Caco-2 (cell line): ENCODE results near the gene ST3GAL2. TPM values are rescaled to one million over a fixed set of nuclear protein-coding genes. Genes with fewer than 3 reads are reported as not detected.
A peak's percentile ranks its signal among the peaks of the same experiment; 100 is the strongest.

Source experiments
- BruUV-seq: library from RNA; stranded (reverse); fragments of 400-500 nt; replicated peaks from 2 replicates; lab custom pipeline; 2021; lab: Mats Ljungman, UMichigan
- CTCF ChIA-PET: fragments of 300-600 bp; sonication (Branson Sonifier 250); formaldehyde crosslinking; loops from one replicate; lab custom pipeline; 2022; ENCODE audit warnings: antibody characterized with exemption; lab: Charles Lee
- POLR2A ChIA-PET: fragments of 300-600 bp; sonication (Branson Sonifier 250); formaldehyde crosslinking; loops from one replicate; lab custom pipeline; 2022; ENCODE audit warnings: antibody characterized with exemption; lab: Charles Lee
- DNase-seq, 2 experiments: peaks; one replicate each; pipeline versions ENCODE4 v3.0.0 to v3.0.0-alpha.2; 2020 to 2022
- H3K27me3 ChIP-seq: replicated peaks from 2 replicates; pipeline ENCODE4 v1.6.0; 2011; ENCODE audit warnings: low read length; ENCODE audit not compliant: control insufficient read depth, insufficient read depth
- H3K36me3 ChIP-seq: 2 replicates; pipeline ENCODE4 v1.5.1; 2011; ENCODE audit warnings: low read length; ENCODE audit not compliant: control insufficient read depth, insufficient read depth
- H3K4me1 ChIP-seq: fragments of 250-450 bp; sonication (Bioruptor Pico); 2 replicates; pipeline ENCODE4 v1.5.1; 2020; ENCODE audit warnings: mild to moderate bottlenecking
- H3K4me3 ChIP-seq: 2 replicates; pipeline ENCODE4 v1.5.1; 2011; ENCODE audit warnings: low read depth, mild to moderate bottlenecking, control low read depth, low read length
- H3K9me3 ChIP-seq: fragments of 250-450 bp; sonication (Bioruptor Pico); 2 replicates; pipeline ENCODE4 v1.5.1; 2020; ENCODE audit warnings: mild to moderate bottlenecking, moderate library complexity
- H3K27ac Mint-ChIP-seq: one replicate; pipeline ENCODE4 v1.8.0; 2022; ENCODE audit warnings: mixed read lengths; ENCODE audit not compliant: unreplicated experiment
- H3K27me3 Mint-ChIP-seq: one replicate; pipeline ENCODE4 v1.8.0; 2022; ENCODE audit warnings: mixed read lengths; ENCODE audit not compliant: insufficient read depth, unreplicated experiment
- H3K36me3 Mint-ChIP-seq: one replicate; pipeline ENCODE4 v1.8.0; 2022; ENCODE audit warnings: mild to moderate bottlenecking, mixed read lengths; ENCODE audit not compliant: insufficient read depth, unreplicated experiment
- H3K4me1 Mint-ChIP-seq: one replicate; pipeline ENCODE4 v1.8.0; 2022; ENCODE audit warnings: low read depth, mixed read lengths; ENCODE audit not compliant: unreplicated experiment
- H3K4me3 Mint-ChIP-seq: one replicate; pipeline ENCODE4 v1.8.0; 2022; ENCODE audit warnings: mild to moderate bottlenecking, moderate library complexity, mixed read lengths; ENCODE audit not compliant: unreplicated experiment
- H3K9me3 Mint-ChIP-seq: one replicate; pipeline ENCODE4 v1.8.0; 2022; ENCODE audit warnings: mixed read lengths; ENCODE audit not compliant: unreplicated experiment
- intact Hi-C: fragments of 100-400 bp; cut with micrococcal nuclease; formaldehyde crosslinking; loops from one replicate; pipeline ENCODE4 v1.10.0; 2022; ENCODE audit not compliant: unreplicated experiment
- total RNA-seq: library from RNA; stranded (reverse); gene quantifications from 2 replicates; pipeline ENCODE4 v1.2.3, GENCODE V29; 2022
- TF ChIP-seq, protein P1 (sequence below), 2 experiments: fragments of 200-600 bp in 1 of 2; IDR thresholded peaks; 1 replicate in 1 of 2; 2 replicates in 1 of 2; pipeline versions ENCODE4 v1.5.1 to v1.8.0; 2011 to 2022; ENCODE audit warnings: antibody characterized with exemption in 1 of 2, control low read depth in 1 of 2, inconsistent platforms in 1 of 2, low read depth in 1 of 2, low read length in 1 of 2, mild to moderate bottlenecking in 1 of 2, moderate library complexity in 1 of 2; ENCODE audit not compliant: insufficient read depth in 1 of 2, severe bottlenecking in 1 of 2, unreplicated experiment in 1 of 2

Gene ST3GAL2
- total RNA-seq, 1 experiment from 2014 or later, result 31.1 TPM

DNA sequence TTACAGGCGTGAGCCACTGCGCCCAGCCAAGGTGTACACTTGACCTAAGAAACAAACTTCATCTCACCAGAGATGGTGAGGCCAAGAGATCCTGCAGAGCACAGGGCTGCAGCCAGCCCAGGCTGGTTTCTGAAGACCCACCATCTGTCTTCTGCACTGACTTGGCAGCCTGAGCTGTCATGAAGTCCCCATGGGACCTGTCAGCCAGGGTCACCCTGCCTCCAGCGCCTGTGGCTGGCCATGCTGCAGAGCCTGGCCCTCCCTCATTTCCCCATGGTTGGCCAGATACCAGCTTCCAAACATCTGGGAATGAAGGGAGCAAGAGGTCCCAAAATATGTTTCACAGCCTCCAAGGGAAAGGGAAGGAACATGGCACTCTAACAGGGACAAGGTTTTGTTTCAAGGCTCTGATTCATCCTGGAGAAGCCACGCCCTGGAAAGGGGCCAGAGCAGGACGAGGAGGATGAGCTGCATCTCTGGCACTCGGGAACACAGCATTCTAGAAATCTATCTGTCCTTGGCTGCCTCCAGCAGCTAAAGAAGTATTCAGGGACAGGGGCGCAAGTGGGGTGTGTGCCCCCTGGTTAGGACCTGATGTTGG, 46.9 kb downstream of the ST3GAL2 start:
- no peak for DNase-seq
- H3K4me3 ChIP-seq, result no peak overlapping the region
- Mint-ChIP-seq H3K27ac (no peak overlapping the region), H3K36me3 (peaks cover 68% of the 10 kb centered on the region), H3K9me3 (no peaks in the 10 kb centered on the region), H3K27me3 (no peaks in the 10 kb centered on the region), H3K4me3 (no peak overlapping the region), H3K4me1 (peaks cover 7% of the 10 kb centered on the region)
- intact Hi-C loops, result no loop called here
- no peaks in the 10 kb centered on the region for H3K27me3 ChIP-seq
- H3K9me3 ChIP-seq, result no peaks in the 10 kb centered on the region
- no TSS peak for BruUV-seq
- H3K4me1 ChIP-seq, result peaks cover 22% of the 10 kb centered on the region
- POLR2A ChIA-PET, result interaction anchor here (0.5 to 1.0 kb wide), 2 partner anchors 10 to 11 kb away, joined by 3 to 5 read pairs; no protein-coding TSS in a partner anchor
- H3K36me3 ChIP-seq, result peaks cover 4% of the 10 kb centered on the region
- TF ChIP-seq, protein P1, sequence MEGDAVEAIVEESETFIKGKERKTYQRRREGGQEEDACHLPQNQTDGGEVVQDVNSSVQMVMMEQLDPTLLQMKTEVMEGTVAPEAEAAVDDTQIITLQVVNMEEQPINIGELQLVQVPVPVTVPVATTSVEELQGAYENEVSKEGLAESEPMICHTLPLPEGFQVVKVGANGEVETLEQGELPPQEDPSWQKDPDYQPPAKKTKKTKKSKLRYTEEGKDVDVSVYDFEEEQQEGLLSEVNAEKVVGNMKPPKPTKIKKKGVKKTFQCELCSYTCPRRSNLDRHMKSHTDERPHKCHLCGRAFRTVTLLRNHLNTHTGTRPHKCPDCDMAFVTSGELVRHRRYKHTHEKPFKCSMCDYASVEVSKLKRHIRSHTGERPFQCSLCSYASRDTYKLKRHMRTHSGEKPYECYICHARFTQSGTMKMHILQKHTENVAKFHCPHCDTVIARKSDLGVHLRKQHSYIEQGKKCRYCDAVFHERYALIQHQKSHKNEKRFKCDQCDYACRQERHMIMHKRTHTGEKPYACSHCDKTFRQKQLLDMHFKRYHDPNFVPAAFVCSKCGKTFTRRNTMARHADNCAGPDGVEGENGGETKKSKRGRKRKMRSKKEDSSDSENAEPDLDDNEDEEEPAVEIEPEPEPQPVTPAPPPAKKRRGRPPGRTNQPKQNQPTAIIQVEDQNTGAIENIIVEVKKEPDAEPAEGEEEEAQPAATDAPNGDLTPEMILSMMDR (IDR thresholded peaks at IDR 0.05; ENCODE audit: insufficient read depth in 1 of 2, low read depth in 1 of 2, low read length in 1 of 2, severe bottlenecking in 1 of 2, unreplicated experiment in 1 of 2), result no peak
- CTCF ChIA-PET, result interaction anchor here (1.7 to 2.0 kb wide), 2 partner anchors 11 to 79 kb away, joined by 9 to 10 read pairs; no protein-coding TSS in a partner anchor

DNA sequence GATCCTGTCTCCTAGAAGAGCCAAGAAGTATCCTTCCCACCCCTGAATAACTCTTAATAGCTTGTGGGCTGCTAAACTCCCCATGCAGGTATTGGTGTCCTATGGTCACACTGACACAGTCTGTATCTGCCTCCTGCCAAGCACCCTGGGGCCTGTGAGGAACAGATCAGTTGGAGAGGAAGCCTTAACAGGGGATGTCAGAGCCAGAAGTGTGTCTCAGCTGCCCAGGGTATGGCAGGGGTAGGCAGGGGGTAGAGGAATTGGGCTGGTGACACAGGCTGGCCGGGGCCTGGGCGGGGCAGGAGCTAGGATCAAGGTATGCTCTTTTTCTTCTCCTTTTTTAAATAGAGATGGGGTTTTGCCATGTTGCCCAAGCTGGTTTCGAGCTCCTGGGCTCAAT, 47.5 kb downstream of the ST3GAL2 start:
- Mint-ChIP-seq H3K9me3 (no peaks in the 10 kb centered on the region), H3K27me3 (no peaks in the 10 kb centered on the region), H3K4me1 (peaks cover 2% of the 10 kb centered on the region), H3K27ac (no peak overlapping the region), H3K4me3 (no peak overlapping the region), H3K36me3 (peaks cover 67% of the 10 kb centered on the region)
- no peak for DNase-seq
- Histone ChIP-seq H3K27me3 (no peaks in the 10 kb centered on the region), H3K4me3 (no peak overlapping the region), H3K36me3 (peaks cover 4% of the 10 kb centered on the region), H3K9me3 (no peaks in the 10 kb centered on the region), H3K4me1 (peaks cover 19% of the 10 kb centered on the region)
- BruUV-seq, result no TSS peak
- TF ChIP-seq, protein P1 (IDR thresholded peaks at IDR 0.05; ENCODE audit: insufficient read depth in 1 of 2, low read depth in 1 of 2, low read length in 1 of 2, severe bottlenecking in 1 of 2, unreplicated experiment in 1 of 2), result no peak
- ChIA-PET CTCF (interaction anchor here (0.6 to 2.0 kb wide), 3 partner anchors 10 to 80 kb away, joined by 4 to 10 read pairs (median 9); no protein-coding TSS in a partner anchor), POLR2A (interaction anchor here (0.5 to 2.7 kb wide), 4 partner anchors 9 to 37 kb away, joined by 3 to 15 read pairs (median 4); no protein-coding TSS in a partner anchor)
- intact Hi-C loops, result no loop called here

DNA sequence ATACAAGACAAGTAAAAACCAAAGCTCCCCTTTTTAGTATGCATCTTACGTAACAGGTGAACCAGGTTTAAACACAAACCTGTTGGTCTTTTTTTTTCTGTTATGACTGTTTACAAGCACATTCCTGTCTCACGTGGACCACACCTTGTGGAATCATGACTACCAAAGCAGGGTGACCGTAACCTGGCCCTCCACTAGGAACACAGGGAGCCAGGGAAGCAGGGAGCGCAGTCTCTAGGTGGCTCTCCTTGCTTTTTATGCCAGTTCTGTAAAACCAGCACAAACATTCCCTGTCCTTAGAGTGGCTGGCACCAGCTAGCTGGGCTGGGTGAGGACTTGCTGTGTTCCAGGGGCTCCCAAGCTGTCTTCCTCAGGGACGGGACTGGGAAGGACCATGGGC, 48.1 kb downstream of the ST3GAL2 start:
- Mint-ChIP-seq H3K27me3 (no peaks in the 10 kb centered on the region), H3K36me3 (peaks cover 68% of the 10 kb centered on the region), H3K4me1 (no peaks in the 10 kb centered on the region), H3K9me3 (no peaks in the 10 kb centered on the region), H3K4me3 (no peak overlapping the region), H3K27ac (no peak overlapping the region)
- CTCF ChIA-PET, result interaction anchor here (0.5 to 1.7 kb wide), 4 partner anchors 10 to 76 kb away, joined by 3 to 11 read pairs (median 7); no protein-coding TSS in a partner anchor
- Histone ChIP-seq H3K4me1 (peaks cover 12% of the 10 kb centered on the region), H3K9me3 (no peaks in the 10 kb centered on the region), H3K4me3 (no peak overlapping the region), H3K27me3 (no peaks in the 10 kb centered on the region), H3K36me3 (peaks cover 4% of the 10 kb centered on the region)
- BruUV-seq, result no TSS peak
- TF ChIP-seq, protein P1 (IDR thresholded peaks at IDR 0.05; ENCODE audit: insufficient read depth in 1 of 2, low read depth in 1 of 2, low read length in 1 of 2, severe bottlenecking in 1 of 2, unreplicated experiment in 1 of 2), result peak in 1 of 2 experiments; percentile 24
- POLR2A ChIA-PET, result interaction anchor here (0.8 to 2.7 kb wide), 3 partner anchors 10 to 63 kb away, joined by 4 to 15 read pairs (median 8); no protein-coding TSS in a partner anchor
- intact Hi-C loops, result no loop called here
- DNase-seq, result peak in 1 of 2 experiments; percentile 63
